ENCODE results near the gene PSMG3.

PSMG3 gene

GRCh38 chr7:1536743-1537534 lies 32.9 kb downstream of the PSMG3 start:
- Mint-ChIP-seq H3K27ac (peak overlapping the region; percentile 32), H3K36me3 (ENCODE audit: low read depth) (peaks cover 86% of the 10 kb centered on the region), H3K9me3 (no peaks in the 10 kb centered on the region), H3K4me1 (ENCODE audit: low read depth) (peaks cover 55% of the 10 kb centered on the region), H3K27me3 (no peaks in the 10 kb centered on the region), H3K4me3 (no peak overlapping the region)
- intact Hi-C loops (cut with micrococcal nuclease): no loop called here

DNA sequence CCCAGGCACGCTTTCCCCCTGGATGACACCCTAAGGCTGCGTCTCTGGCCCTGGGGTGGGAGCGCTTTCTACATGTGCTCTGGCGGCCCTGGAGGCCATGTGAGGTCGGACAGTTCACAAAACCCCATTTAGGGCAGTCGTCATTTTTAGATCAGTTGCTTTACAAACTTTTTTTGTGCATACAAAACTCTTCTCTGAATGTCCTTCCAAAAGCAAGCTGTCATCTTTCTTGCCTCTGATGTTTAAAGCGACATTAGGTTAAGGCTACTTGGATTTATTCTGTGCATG lies 33.4 kb downstream of the PSMG3 start:
- H3K27ac Mint-ChIP-seq: no peak overlapping the region
- H3K4me1 Mint-ChIP-seq (ENCODE audit: low read depth): peaks cover 61% of the 10 kb centered on the region
- H3K27me3 Mint-ChIP-seq: no peaks in the 10 kb centered on the region
- peaks cover 85% of the 10 kb centered on the region for H3K36me3 Mint-ChIP-seq (ENCODE audit: low read depth)
- intact Hi-C loops (cut with micrococcal nuclease): no loop called here
- no peaks in the 10 kb centered on the region for H3K9me3 Mint-ChIP-seq
- no peak overlapping the region for H3K4me3 Mint-ChIP-seq

DNA sequence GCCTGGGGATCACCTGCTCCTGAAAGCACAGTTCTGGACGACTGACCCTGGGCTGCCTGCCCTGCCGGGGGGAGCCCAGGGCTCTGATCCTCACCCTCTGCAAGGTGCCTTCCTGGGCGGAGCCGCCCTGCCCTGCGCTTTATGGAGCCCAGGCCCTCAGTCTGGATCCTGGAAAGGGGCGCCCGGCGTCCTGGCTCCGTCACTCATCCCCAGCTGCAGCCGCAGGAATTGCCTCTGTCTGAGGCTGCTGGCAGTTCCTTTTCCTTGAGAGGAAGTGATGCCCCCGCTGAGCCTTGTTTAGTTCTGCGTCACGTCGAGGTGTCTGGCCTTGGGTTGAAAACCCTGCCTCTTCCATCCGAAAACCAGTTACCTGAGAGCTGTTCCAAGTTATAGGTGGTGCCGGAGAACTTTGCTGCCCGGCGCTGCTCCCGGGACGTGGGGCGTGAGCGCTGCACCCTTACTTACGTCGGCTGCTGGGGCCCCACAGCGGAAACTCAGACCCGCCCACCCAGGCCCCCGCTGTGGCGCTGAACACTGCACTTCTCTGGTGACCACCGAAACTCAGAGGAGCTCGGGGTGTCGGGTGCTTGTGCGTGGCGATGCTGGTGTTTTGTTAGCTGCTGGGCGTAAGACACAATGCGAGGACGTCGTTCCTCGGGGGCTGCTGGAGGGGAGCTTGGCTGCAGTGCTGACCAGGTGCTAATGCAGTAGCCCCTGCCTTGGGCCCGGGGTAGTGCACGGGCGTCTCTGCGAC lies 34.0 kb downstream of the PSMG3 start:
- Mint-ChIP-seq H3K27ac (peak overlapping the region; percentile 64), H3K4me1 (ENCODE audit: low read depth) (peaks cover 62% of the 10 kb centered on the region), H3K36me3 (ENCODE audit: low read depth) (peaks cover 81% of the 10 kb centered on the region), H3K4me3 (no peak overlapping the region), H3K9me3 (no peaks in the 10 kb centered on the region), H3K27me3 (no peaks in the 10 kb centered on the region)
- intact Hi-C loops (cut with micrococcal nuclease): no loop called here

GRCh38 chr7:1535100-1535458 lies 34.8 kb downstream of the PSMG3 start:
- intact Hi-C loops (cut with micrococcal nuclease): no loop called here
- Mint-ChIP-seq H3K27ac (peak overlapping the region; percentile 64), H3K4me1 (ENCODE audit: low read depth) (peaks cover 62% of the 10 kb centered on the region), H3K9me3 (no peaks in the 10 kb centered on the region), H3K27me3 (no peaks in the 10 kb centered on the region), H3K36me3 (ENCODE audit: low read depth) (peaks cover 73% of the 10 kb centered on the region), H3K4me3 (no peak overlapping the region)

DNA sequence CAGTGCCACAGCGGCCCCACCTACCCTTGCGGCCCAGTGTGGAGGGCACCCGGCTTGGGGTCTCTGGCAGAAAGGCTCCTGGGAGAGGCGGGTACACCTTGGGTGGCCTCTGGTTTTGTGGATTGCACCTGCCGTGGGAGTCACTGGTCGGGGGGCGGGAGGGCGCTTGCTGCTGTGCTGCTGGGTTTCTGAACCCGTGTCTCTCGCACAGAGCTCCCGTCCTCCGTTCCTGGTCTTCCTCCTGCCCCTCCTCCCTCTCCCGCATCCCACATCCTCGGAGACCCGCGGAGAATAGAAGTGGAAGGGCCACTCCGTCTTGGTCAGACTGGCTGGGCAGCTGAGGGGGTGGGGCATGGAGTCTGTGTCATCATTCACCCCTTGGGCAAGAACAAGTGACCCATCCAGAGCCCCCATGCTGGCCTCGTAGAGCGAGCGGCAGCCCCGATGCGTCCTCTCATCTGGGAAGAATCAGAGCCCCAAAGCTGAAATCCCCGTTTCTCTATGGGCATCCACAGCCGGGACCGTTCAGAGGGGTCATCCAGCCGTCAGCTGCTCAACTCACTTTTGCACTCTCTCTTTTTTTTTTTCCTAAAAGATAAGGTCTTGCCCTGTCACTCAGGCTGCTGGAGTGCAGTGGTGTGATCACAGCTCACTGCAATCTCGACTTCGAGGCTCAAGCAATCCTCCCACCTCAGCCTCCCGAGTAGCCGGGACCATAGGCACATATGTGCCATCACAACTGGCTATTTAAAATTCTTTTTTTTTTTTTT lies 35.3 kb downstream of the PSMG3 start:
- H3K27ac Mint-ChIP-seq: peak overlapping the region; percentile 95
- H3K4me1 Mint-ChIP-seq (ENCODE audit: low read depth): peaks cover 62% of the 10 kb centered on the region
- intact Hi-C loops (cut with micrococcal nuclease): no loop called here
- H3K4me3 Mint-ChIP-seq: peak overlapping the region; percentile 84
- no peaks in the 10 kb centered on the region for H3K9me3 Mint-ChIP-seq
- H3K27me3 Mint-ChIP-seq: no peaks in the 10 kb centered on the region
- peaks cover 68% of the 10 kb centered on the region for H3K36me3 Mint-ChIP-seq (ENCODE audit: low read depth)

- peak overlapping the region; percentile 84 for H3K4me3 Mint-ChIP-seq
- intact Hi-C loops (cut with micrococcal nuclease): loop anchor here (2.0 kb wide), 1 partner anchor 29 kb away; the partner anchor contains the start of gene INTS1
- H3K27me3 Mint-ChIP-seq: no peaks in the 10 kb centered on the region
- peaks cover 60% of the 10 kb centered on the region for H3K36me3 Mint-ChIP-seq (ENCODE audit: low read depth)
- H3K4me1 Mint-ChIP-seq (ENCODE audit: low read depth): peaks cover 62% of the 10 kb centered on the region
- peak overlapping the region; percentile 95 for H3K27ac Mint-ChIP-seq
- H3K9me3 Mint-ChIP-seq: no peaks in the 10 kb centered on the region
Observed at GRCh38 chr7:1533547-1534329, 36.1 kb downstream of the PSMG3 start.

- intact Hi-C loops (cut with micrococcal nuclease): loop anchor here (2.0 kb wide), 1 partner anchor 28 kb away; the partner anchor contains the start of gene INTS1
- Mint-ChIP-seq H3K36me3 (ENCODE audit: low read depth) (peaks cover 57% of the 10 kb centered on the region), H3K4me3 (peak overlapping the region; percentile 84), H3K27me3 (no peaks in the 10 kb centered on the region), H3K27ac (peak overlapping the region; percentile 95), H3K9me3 (no peaks in the 10 kb centered on the region), H3K4me1 (ENCODE audit: low read depth) (peaks cover 62% of the 10 kb centered on the region)
Observed at GRCh38 chr7:1533255-1533546, 36.6 kb downstream of the PSMG3 start.

DNA sequence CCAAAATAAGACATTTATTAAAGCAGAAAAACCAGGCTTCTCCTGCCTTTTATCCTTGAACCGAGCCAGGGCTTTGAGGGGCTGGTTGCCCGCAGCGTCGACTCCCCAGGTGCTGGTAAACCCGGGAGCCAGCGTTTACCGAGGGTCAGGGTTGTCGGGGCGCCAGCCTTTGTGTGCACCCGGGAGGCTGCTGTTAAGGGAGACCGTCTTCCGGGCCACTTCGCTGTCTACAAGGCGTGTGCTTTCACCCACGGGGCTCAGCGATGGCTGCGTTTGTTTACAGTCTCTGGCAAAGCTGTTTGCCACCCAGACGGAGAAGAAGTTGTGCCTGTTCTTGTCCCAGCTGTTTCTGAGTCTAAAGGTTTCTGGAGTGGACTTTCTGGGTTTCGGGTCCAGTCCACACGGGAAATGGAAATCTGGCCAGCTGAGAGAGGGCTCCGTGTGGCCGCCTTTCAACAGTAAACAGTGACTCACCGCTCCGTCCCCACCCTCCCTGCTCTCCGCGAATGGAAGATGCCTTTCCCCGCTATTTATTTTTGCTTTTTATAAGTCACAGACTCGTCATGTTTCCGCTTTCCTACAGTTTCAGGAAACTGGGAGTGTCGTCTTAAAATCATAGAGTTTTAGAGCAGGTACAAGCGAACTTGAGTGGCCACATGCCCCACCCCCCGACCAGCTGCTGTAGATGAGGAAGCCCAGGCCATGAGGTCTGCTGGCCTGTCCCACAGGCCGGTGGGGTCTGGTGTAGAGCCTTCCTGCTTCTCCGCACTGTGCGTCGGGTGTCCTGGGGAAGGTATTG lies 37.2 kb downstream of the PSMG3 start:
- H3K4me1 Mint-ChIP-seq (ENCODE audit: low read depth): peaks cover 57% of the 10 kb centered on the region
- H3K27ac Mint-ChIP-seq: peak overlapping the region; percentile 95
- intact Hi-C loops (cut with micrococcal nuclease): loop anchor here (1.0 to 2.0 kb wide), 2 partner anchors 28 to 37 kb away; partner anchors contain the start of gene INTS1
- H3K27me3 Mint-ChIP-seq: no peaks in the 10 kb centered on the region
- H3K36me3 Mint-ChIP-seq (ENCODE audit: low read depth): peaks cover 52% of the 10 kb centered on the region
- peak overlapping the region; percentile 84 for H3K4me3 Mint-ChIP-seq
- no peaks in the 10 kb centered on the region for H3K9me3 Mint-ChIP-seq

DNA sequence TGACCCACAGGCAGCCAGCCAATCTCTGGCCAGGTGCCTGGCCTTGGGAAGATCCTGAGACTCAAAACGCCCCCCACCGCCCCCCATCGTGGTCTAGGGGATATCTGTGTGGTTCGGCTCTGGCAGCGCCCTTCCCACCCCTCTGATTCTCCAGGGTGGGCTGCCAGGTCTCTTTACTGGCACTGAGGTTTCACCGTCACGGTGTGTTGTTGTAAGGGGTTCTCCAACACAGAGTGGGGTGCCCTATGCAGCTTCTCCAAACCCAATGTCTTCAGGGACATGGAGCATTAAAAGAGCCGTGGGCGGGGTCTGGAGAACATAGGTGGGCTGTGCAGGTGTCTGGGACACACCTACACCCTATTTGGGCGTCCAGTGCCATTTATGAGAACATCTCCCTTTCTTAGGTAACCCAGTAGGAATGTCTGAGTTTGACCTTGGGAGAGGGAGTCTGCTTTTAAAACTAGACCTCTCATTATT lies 37.8 kb downstream of the PSMG3 start:
- Mint-ChIP-seq H3K4me3 (peak overlapping the region; percentile 84), H3K27ac (peak overlapping the region; percentile 95), H3K9me3 (no peaks in the 10 kb centered on the region), H3K36me3 (ENCODE audit: low read depth) (peaks cover 46% of the 10 kb centered on the region), H3K27me3 (no peaks in the 10 kb centered on the region), H3K4me1 (ENCODE audit: low read depth) (peaks cover 60% of the 10 kb centered on the region)
- intact Hi-C loops (cut with micrococcal nuclease): loop anchor here (1.0 to 2.0 kb wide), 2 partner anchors 27 to 37 kb away; partner anchors contain the start of gene INTS1

DNA sequence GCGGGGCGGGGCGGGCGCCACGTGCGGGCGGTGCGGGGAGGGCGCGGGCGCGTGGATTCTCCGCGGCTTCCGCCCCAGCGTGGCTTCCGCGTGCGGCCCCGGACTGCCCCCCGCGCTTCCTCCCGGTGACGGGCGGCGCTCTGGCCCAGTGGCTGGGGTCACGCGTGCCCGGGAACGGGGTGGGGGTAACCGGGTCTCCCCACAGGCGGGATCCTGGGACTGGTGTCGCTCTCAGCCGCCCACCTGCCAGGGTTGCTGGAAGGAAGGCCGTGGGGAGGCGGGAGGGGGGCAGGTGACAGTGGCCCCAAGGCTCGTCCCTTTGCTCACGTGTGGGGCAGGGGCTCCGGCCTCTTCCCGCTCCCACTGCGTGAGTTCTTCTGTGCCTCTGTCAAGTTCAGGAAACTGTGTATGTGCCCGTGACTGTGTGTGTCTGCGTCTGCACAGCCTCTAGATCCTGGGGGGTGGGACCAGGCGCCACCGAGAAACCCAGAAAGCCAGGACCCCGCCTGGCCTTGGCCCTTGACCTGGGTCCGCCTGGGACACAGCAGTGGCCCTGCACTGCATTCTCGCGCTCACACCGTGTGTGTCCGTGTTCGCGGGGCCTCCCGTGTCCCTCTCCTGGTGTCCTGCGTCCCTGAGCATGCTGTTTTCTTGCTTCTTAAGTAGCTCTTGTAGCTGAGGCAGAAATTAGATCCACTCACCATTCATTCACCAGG lies 38.4 kb downstream of the PSMG3 start:
- no peaks in the 10 kb centered on the region for H3K27me3 Mint-ChIP-seq
- intact Hi-C loops (cut with micrococcal nuclease): no loop called here
- peaks cover 60% of the 10 kb centered on the region for H3K4me1 Mint-ChIP-seq (ENCODE audit: low read depth)
- no peaks in the 10 kb centered on the region for H3K9me3 Mint-ChIP-seq
- peak overlapping the region; percentile 95 for H3K27ac Mint-ChIP-seq
- H3K36me3 Mint-ChIP-seq (ENCODE audit: low read depth): peaks cover 40% of the 10 kb centered on the region
- H3K4me3 Mint-ChIP-seq: peak overlapping the region; percentile 84

- no peak overlapping the region for H3K4me3 Mint-ChIP-seq
- peaks cover 60% of the 10 kb centered on the region for H3K4me1 Mint-ChIP-seq (ENCODE audit: low read depth)
- H3K27me3 Mint-ChIP-seq: no peaks in the 10 kb centered on the region
- H3K9me3 Mint-ChIP-seq: no peaks in the 10 kb centered on the region
- H3K27ac Mint-ChIP-seq: peak overlapping the region; percentile 95
- intact Hi-C loops (cut with micrococcal nuclease): no loop called here
- peaks cover 34% of the 10 kb centered on the region for H3K36me3 Mint-ChIP-seq (ENCODE audit: low read depth)
Observed at GRCh38 chr7:1530946-1531262, 38.9 kb downstream of the PSMG3 start.

DNA sequence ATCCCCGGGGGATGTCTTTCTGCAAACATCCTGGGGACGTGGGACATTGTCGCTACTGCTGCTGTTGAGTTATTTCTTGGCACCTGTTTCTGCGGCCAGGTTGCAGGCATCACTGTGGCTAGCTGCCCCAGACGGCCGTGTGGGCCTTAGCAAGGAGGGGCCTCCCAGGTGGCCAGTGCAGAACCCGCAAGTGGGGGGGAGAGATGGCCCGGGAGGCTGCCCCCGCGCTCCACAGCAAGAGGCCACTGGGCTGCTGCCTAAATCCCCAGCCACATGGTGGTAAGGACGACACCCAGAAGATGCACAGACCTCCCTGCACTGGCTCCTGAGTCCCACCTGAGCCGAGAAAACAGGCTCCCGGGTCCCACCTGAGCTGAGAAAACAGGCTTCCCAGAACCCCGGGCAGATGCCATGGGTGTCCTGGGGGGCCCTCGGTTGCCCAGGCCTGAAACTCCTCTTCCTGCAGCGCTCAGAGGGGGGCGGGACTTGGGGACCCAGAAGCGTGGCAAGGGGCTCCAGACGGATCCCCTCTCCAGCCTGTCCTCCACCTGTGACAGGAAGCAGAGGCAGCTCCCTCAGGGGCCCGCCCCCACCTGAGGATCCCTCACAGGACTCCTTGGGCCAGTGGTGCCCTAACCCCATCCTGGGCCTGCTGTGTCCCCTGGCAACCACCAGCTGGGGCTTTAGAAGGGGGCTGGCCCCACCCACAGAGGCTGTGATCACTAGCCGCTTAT lies 40.3 kb downstream of the PSMG3 start:
- Mint-ChIP-seq H3K27ac (peak overlapping the region; percentile 73), H3K27me3 (no peaks in the 10 kb centered on the region), H3K9me3 (no peaks in the 10 kb centered on the region), H3K36me3 (ENCODE audit: low read depth) (peaks cover 21% of the 10 kb centered on the region), H3K4me3 (no peak overlapping the region), H3K4me1 (ENCODE audit: low read depth) (peaks cover 55% of the 10 kb centered on the region)
- intact Hi-C loops (cut with micrococcal nuclease): no loop called here
